Hematopoietic multipotent progenitor cell treated with erythropoietin and hydrocortisone succinate and interleukin-3 and kit ligand, for 17 days (in vitro differentiated cells): ENCODE measurements around the gene SUN1.
"Not testable (repeated sequence)": the region's sequence is repeated elsewhere in the genome, so short reads cannot be mapped to it uniquely, and the experiment has no call there.

Experiments
- DNase-seq: peaks from one replicate; pipeline ENCODE4 v3.0.0-alpha.2; 2015; ENCODE audit warnings: low spot score

Gene SUN1

DNA sequence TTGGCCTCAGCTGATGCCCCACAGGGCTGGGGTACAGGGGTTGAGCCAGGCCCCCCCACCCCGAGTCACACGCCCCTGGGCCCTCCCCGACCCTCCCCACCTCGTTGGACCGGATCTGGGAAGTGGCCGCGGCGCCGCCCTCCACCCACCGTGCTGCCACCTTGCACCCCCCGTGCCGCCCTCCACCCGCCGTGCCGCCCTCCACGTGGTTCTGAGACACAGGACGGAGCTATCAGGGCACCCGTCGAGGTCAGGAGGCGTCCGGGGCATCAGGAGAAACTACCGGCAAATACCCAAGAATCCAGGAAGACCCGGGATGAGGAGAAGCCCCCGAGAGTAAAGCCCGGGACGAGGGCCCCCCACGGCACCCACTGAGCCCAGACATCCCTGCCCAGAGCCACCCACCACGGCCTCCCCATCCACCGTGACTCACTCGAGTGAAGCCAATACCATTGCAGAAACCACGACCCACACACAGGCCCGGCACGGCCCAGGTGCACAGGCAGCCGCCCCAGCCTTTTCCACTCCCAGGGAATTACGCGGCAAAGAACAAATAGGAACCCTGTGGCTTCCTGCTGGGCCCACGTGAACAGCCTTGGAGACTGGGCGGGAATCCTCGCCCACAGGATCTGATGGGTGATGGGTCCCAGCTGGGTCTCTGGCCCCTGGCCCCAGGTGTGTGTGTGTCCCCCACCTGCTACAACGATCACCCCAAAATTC is 88.2 kb downstream of the SUN1 start:
- no peak for DNase-seq

DNA sequence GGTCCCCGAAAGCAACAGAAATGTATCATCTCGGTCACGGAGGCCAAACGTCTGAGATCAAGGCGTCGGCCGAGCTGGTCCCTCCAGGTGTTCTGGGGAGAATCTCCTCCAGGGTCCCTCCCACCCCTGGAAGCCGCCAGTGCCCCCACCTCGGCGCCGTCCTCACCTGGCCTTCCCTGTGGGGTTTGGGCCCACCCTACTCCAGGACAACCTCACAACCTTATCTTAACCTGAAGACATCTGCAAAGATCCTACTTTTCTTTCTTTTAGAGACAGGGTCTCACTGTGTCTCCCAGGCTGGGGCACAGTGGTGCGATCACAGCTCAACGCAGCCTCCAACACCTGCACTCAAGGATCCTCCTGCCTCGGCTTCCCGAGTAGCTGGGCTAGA is 88.8 kb downstream of the SUN1 start:
- DNase-seq, result no peak

- DNase-seq, result no peak
These were observed 89.5 kb downstream of the SUN1 start for GRCh38 chr7:921581-922333.

GRCh38 chr7:922334-923107 is 90.2 kb downstream of the SUN1 start:
- no peak for DNase-seq

DNA sequence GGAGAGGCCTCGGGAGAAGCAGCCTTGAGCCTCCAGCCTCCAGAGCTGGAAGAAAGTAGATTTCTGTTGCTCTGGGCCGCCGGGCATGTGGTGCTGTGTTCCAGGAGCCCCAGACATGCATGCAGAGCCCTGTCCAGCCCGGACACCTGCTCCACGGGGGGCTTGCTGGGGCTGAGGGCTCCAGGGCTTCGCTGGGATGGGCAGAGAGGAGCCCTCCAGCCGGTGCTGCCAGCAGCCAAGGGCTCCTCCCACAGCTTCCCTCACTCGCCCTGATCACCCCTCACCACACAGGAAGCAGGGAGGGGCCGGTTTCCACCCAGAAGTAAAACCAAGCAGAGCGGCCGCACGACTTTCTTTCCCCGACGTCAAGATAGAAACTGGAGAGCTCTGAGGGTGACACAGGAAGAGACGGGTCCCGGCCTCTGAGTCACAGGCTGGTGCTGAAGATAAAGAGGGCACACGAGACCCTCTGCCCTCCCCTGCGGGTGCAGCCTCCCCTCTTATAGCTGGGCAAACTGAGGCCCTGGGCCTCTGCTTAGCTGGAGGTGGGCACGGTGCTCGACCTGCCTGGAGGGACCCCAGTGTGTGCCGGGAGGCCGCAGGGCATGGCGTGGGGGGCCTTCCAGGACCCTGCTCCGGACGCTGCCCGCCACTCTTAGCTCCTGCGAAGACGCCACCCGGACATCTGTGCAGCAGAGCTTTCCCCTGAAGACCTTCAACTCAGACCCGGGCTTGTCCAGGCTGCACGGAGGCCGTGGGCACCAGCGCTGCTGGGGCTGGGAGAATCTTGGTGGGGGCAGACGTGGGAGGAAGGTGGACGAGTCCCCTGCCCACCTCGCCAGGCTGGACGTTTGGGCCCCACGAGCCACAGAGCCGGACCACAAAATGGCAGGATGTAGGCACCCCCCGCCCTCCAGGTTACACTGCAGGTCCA is 91.1 kb downstream of the SUN1 start:
- no peak for DNase-seq

DNA sequence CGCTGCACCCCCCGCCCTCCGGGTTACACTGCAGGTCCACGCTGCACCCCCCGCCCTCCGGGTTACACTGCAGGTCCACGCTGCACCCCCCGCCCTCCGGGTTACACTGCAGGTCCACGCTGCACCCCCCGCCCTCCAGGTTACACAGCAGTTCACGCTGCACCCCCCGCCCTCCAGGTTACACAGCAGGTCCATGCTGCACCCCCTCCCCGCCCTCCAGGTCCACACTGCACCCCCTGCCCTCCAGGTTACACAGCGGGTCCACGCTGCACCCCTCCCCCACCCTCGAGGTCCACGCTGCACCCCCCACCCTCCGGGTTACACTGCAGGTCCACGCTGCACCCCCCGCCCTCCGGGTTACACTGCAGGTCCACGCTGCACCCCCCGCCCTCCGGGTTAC is 91.8 kb downstream of the SUN1 start:
- not testable (repeated sequence) for DNase-seq
